ENCODE results near the gene HMGCL.

- TF ChIP-seq CTCF (IDR thresholded peaks at IDR 0.05) (no peak), POLR2A (IDR thresholded peaks at IDR 0.05) (peak in 1 of 2 donors; percentile 79)
Observed at GRCh38 chr1:23799570-23800399, 25.4 kb downstream of the HMGCL start.
